ENCODE measurements around the gene ITGB2.

The ITGB2 gene

GRCh38 chr21:44907966-44908895, 12.5 kb downstream of the ITGB2 start:
- DNase-seq: no peak

GRCh38 chr21:44907225-44907965, 13.3 kb downstream of the ITGB2 start:
- no peak for DNase-seq

- no peak for DNase-seq
Measured at GRCh38 chr21:44905728-44906090, 15.0 kb downstream of the ITGB2 start.

GRCh38 chr21:44905016-44905727, 15.5 kb downstream of the ITGB2 start:
- DNase-seq: no peak

- no peak for DNase-seq
Measured at GRCh38 chr21:44904141-44904923, 16.4 kb downstream of the ITGB2 start.

- no peak for DNase-seq
Measured at GRCh38 chr21:44903689-44904088, 17.0 kb downstream of the ITGB2 start.

- no peak for DNase-seq
Measured at GRCh38 chr21:44903050-44903685, 17.5 kb downstream of the ITGB2 start.

GRCh38 chr21:44902268-44903049, 18.2 kb downstream of the ITGB2 start:
- DNase-seq: no peak

- no peak for DNase-seq
Measured at GRCh38 chr21:44901391-44902074, 19.2 kb downstream of the ITGB2 start.

GRCh38 chr21:44900559-44901251, 20.0 kb downstream of the ITGB2 start:
- DNase-seq: no peak

- DNase-seq: no peak
Measured at GRCh38 chr21:44899768-44900558, 20.7 kb downstream of the ITGB2 start.

- DNase-seq: no peak
Measured at GRCh38 chr21:44898851-44899767, 21.6 kb downstream of the ITGB2 start.

GRCh38 chr21:44898011-44898488, 22.6 kb downstream of the ITGB2 start:
- no peak for DNase-seq

- no peak for DNase-seq
Measured at GRCh38 chr21:44897326-44898010, 23.2 kb downstream of the ITGB2 start.

- DNase-seq: no peak
Measured at GRCh38 chr21:44896561-44897286, 24.0 kb downstream of the ITGB2 start.

- DNase-seq: no peak
Measured at GRCh38 chr21:44895859-44896258, 24.8 kb downstream of the ITGB2 start.
